Measurements from ENCODE around the gene URB1.
"Not testable (repeated sequence)": the region's sequence is repeated elsewhere in the genome, so short reads cannot be mapped to it uniquely, and the experiment has no call there.

The URB1 gene

DNA sequence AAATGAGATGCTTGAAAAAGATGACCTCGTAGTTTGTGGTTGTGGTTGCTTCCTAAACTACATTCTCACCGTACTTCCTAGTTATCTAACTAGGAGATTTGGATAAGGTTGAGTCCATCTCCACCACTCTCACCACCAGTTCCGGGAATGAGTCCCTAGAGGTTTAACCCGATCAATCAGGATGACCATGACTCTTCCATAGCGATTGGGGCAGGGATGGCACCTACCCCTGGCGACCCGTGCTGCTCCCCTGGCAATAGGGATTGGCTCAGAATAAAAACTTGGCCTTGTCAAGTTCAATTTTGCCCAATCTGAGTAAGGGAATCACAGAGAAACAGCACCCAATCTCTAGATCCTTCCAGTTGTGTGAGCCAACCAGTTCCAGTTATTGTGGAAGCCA lies 111.3 kb downstream of the URB1 start:
- no peak for DNase-seq

DNA sequence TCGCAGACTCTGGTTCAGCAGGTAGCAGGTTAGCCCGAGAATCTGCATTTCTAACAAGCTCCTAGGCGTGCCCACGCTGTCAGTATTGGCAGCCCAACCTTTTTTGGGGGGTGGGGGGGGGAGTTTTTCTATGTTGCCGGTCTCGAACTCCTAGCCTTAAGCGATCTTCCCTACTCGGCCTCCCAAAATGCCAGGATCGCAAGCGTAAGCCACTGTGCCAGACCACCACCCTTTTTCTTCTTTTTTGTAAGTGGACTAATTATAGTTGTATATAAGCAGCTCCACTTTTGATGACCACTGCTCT lies 113.5 kb downstream of the URB1 start:
- DNase-seq: no peak

DNA sequence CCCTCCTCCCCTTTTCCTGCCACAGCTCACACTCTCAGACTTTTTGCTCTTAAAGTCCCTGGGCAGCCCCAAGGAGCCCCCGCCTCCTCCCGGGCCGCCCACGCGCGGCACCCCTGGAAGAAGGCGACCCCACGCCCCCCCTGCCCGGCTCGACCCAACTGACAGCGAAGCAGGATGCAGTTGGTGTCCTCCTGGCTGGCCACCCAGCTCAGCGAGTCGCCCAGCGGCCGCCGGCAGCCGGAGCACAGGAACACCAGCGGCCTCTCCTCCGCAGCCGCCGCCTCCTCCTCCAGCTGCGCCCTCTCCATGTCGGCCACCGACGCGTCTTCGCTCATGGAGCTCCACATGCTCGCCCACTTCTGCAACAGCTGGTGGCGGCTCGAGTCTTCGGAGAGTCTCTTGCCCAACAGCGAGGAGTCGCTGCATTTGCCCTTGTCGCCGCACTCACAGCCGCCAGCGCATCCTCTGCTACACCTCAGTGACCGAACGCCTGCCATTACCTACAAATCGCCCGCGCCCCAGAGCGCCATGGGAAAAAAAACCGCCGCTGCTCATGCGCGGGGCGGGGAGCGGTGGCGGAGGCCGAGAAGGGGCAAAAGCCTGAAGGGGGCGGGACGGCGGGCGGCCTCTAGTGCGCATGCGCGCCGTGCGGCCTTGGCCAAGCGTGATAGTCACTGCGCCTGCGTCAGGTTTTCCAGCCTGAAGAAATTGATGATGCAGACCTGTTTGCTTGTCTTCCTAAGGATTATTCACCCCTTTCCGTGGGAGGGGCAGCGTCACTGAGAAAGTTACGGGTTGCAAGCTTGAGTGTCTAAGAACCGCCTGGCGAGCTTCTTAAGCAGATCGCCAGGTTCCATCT lies 114.1 kb downstream of the URB1 start, which contains the start of gene MIS18A:
Gene MIS18A, minus strand, starts transcription at position 532 of the 859 bp plus-strand sequence. Its CDS starts 35 bp downstream, at position 497.
- DNase-seq: peak; percentile 97

DNA sequence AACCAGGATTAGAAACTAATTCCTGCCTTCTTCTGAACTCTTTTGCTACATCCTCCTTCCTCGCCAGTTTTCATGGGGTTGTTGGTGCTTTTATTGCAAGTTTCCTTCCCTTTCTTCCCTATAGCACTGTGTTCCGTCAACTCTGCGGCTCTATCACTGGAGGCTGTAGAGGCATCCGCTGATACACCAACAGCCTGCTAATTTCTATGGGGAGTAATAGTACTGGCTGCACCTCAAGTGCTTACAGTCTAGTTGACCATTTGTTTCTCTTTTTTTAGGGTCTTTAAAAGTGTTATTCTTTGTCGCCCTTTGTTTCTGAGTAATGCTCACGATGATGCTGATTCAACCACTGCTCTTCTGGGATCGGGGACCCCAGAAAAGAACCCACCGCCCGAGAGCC lies 114.7 kb downstream of the URB1 start:
- no peak for DNase-seq

DNA sequence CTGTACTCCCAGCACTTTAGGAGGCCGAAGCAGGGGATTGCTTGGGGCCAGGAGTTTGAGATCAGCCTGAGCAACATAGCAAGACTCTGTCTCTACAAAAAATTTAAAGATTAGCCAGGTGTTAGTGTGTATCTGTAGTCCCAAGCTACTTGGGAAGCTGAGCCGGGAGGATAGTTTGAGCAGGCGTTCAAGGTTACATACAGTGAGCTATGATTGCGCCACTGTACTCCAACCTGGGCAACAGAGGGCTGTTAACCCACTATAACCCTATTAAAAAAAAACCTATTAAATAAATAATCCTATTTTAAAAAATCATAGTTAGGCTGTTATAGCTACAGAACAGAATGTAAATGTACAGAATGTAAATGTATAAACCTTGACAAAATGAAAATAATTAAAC lies 116.1 kb downstream of the URB1 start:
- no peak for DNase-seq

DNA sequence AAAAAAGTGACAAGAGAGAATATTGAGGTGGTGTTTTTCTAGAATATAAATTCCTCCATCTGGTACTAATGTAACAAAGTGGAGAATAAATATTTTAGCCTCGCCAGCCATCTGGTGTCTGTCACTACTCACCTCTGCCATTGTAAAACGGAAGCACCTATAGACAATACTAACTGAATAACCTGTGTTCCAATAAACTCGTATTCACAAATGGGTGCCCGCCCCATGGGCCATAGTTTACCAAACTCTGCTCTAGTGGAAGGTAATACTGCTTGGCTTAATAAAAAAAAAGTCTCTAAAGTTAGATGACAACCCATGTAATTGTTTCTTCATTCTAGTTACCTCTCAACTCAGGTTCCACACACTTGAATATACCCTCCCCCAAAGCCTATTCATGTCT lies 122.1 kb downstream of the URB1 start:
- peak; percentile 17 for DNase-seq

DNA sequence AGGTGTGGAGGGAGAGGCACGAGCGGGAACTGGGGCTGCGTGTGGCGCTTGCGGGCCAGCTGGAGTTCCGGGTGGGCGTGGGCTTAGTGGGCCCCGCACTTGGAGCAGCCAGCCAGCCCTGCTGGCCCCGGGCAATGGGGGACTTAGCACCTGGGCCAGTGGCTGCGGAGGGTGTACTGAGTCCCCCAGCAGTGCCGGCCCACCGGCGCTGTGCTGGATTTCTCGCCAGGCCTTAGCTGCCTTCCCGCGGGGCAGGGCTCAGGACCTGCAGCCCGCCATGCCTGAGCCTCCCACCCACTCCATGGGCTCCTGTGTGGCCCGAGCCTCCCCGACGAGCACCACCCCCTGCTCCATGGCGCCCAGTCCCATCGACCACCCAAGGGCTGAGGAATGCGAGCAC lies 127.5 kb downstream of the URB1 start:
- not testable (repeated sequence) for DNase-seq

DNA sequence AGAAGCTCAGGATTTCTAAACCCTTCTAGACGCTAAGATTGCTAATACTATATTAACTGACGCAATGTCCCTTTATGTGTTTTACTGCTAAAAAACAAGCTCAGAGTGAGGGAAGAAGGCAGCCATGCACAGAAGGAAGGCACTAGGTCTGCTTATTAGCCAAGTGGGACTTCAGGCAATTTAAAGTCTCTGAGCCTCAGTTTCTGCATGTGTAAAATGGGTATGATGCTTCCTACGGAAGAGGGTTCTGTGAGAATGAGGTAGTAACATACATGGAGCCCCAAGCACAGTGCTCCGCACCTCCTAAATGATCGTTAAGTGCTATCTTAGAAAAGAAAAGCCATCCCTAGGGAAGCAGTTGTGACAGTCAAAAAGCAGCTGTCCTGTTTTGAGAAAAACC lies 130.9 kb downstream of the URB1 start:
- no peak for DNase-seq
